Karpas-422 (cell line): ENCODE measurements around the gene GNG7. TPM values are rescaled to one million over a fixed set of nuclear protein-coding genes. Genes with fewer than 3 reads are reported as not detected.

Experiments used
- DNase-seq: peaks from one replicate; pipeline ENCODE4 v3.0.0-alpha.2; 2015
- H2AFZ ChIP-seq: fragments of 200-600 bp; sonication (generic); 2 replicates; pipeline ENCODE4 v1.6.1; 2014; ENCODE audit warnings: antibody characterized with exemption, low read length, mixed read lengths
- H3K27ac ChIP-seq: fragments of 200-600 bp; sonication (generic); 2 replicates; pipeline ENCODE4 v1.5.1; 2014; ENCODE audit warnings: mild to moderate bottlenecking, low read length, moderate library complexity
- H3K27me3 ChIP-seq: fragments of 200-600 bp; sonication (generic); 2 replicates; pipeline ENCODE4 v1.6.1; 2014; ENCODE audit warnings: low read length, mixed read lengths
- H3K36me3 ChIP-seq: fragments of 200-600 bp; sonication (generic); 2 replicates; pipeline ENCODE4 v1.6.1; 2014; ENCODE audit warnings: low read length, mixed read lengths; ENCODE audit not compliant: insufficient read depth
- H3K4me1 ChIP-seq: fragments of 200-600 bp; sonication (generic); 2 replicates; pipeline ENCODE4 v1.6.1; 2014; ENCODE audit warnings: mild to moderate bottlenecking, low read length, mixed read lengths
- H3K4me2 ChIP-seq: fragments of 200-600 bp; sonication (generic); 2 replicates; pipeline ENCODE4 v1.6.1; 2014; ENCODE audit warnings: low read length, low read depth, mild to moderate bottlenecking; ENCODE audit not compliant: poor library complexity, severe bottlenecking
- H3K4me3 ChIP-seq: fragments of 200-600 bp; sonication (generic); 2 replicates; pipeline ENCODE4 v1.5.1; 2014; ENCODE audit warnings: mild to moderate bottlenecking, antibody characterized with exemption, low read length, mixed read lengths
- H3K79me2 ChIP-seq: fragments of 200-600 bp; sonication (generic); 2 replicates; pipeline ENCODE4 v1.6.1; 2014; ENCODE audit warnings: mild to moderate bottlenecking, low read length, mixed read lengths
- H3K9ac ChIP-seq: fragments of 200-600 bp; sonication (generic); 2 replicates; pipeline ENCODE4 v1.6.0; 2014; ENCODE audit warnings: low read length
- H3K9me2 ChIP-seq: fragments of 200-600 bp; sonication (generic), shearing (Covaris generic); replicated peaks from 2 replicates; pipeline ENCODE4 v1.6.0; 2014; ENCODE audit warnings: mild to moderate bottlenecking, low read length, moderate library complexity; ENCODE audit not compliant: insufficient read depth
- H3K9me3 ChIP-seq: fragments of 300-700, 200-600 bp; sonication (generic); 2 replicates; pipeline ENCODE4 v1.6.1; 2014; ENCODE audit warnings: low read length, mixed read lengths
- H4K20me1 ChIP-seq: fragments of 200-600 bp; sonication (generic); 2 replicates; pipeline ENCODE4 v1.6.1; 2014; ENCODE audit warnings: mild to moderate bottlenecking, antibody characterized with exemption, low read length, low read depth; ENCODE audit not compliant: insufficient read depth
- total RNA-seq: library from RNA; depleted of rRNA; stranded (reverse); fragments of >200 nt; shearing (Covaris generic); gene quantifications from 2 replicates; pipeline ENCODE4 v1.2.3, GENCODE V29; 2014; ENCODE audit warnings: low replicate concordance

Gene GNG7
- total RNA-seq, 1 experiment from 2014 or later: 0.19 TPM

DNA sequence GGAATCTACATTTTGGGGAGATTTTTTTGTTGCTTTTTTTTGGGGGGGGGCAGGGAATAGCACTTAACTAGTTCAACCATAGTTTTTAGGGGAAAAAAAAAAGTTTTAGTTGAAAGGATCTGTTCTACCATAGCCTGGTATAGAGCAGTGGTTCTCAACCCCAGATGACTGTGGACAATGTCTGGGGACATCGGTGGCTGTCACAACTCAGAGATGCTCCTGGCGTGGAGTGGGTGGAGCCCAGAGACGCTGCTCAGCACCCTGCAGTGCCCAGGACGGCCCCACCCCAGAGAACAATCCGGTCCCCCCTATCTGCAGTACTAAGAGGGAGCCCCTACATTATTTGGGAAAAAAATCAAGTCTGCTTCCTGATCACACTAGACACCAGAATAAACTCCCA, 8.3 kb downstream of the GNG7 start:
- Histone ChIP-seq H3K9me2 (no peaks in the 10 kb centered on the region), H3K79me2 (no peaks in the 10 kb centered on the region), H3K4me3 (no peak overlapping the region), H3K4me1 (peaks cover 16% of the 10 kb centered on the region), H3K27ac (no peak overlapping the region), H3K36me3 (no peaks in the 10 kb centered on the region), H3K9ac (no peak overlapping the region), H4K20me1 (no peaks in the 10 kb centered on the region), H3K27me3 (no peaks in the 10 kb centered on the region), H2AFZ (no peak overlapping the region), H3K4me2 (no peak overlapping the region), H3K9me3 (no peaks in the 10 kb centered on the region)
- no peak for DNase-seq

DNA sequence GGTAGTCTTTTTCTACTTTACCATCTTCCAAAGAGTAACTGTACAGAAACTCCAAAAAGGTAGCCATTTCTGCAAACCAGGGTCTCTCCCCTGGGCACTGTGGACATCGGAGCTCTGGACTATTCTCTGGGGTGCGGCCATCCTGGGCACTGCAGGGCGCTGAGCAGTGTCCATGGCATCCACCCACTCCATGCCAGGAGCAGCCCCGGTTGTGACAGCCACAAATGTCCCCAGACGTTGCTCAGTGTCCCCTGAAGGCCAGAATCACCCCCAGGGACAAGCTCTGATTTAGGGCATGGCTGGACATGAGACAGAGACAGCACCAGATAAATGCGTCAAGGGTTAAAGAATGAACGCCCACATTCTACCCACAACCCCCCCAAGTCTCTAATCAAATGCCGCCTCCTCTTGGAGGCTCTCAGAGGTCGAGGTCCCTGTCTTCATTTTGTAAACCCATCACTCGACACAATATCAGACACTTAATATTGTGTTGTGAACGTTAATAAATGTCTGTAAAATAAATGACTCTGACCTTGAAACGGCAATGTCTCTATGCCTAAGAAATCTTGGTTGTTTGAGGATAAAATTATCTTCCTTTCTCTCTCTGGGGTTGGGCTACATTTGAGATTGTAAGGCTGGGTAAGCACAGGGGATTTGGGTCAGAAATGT, 8.9 kb downstream of the GNG7 start:
- H3K4me3 ChIP-seq: no peak overlapping the region
- H4K20me1 ChIP-seq: no peaks in the 10 kb centered on the region
- H3K9me3 ChIP-seq: no peaks in the 10 kb centered on the region
- DNase-seq: no peak
- H3K4me2 ChIP-seq: no peak overlapping the region
- H3K36me3 ChIP-seq: no peaks in the 10 kb centered on the region
- H3K9me2 ChIP-seq: no peaks in the 10 kb centered on the region
- no peak overlapping the region for H3K27ac ChIP-seq
- H3K27me3 ChIP-seq: no peaks in the 10 kb centered on the region
- H3K4me1 ChIP-seq: peaks cover 12% of the 10 kb centered on the region
- no peaks in the 10 kb centered on the region for H3K79me2 ChIP-seq
- no peak overlapping the region for H2AFZ ChIP-seq
- no peak overlapping the region for H3K9ac ChIP-seq

DNA sequence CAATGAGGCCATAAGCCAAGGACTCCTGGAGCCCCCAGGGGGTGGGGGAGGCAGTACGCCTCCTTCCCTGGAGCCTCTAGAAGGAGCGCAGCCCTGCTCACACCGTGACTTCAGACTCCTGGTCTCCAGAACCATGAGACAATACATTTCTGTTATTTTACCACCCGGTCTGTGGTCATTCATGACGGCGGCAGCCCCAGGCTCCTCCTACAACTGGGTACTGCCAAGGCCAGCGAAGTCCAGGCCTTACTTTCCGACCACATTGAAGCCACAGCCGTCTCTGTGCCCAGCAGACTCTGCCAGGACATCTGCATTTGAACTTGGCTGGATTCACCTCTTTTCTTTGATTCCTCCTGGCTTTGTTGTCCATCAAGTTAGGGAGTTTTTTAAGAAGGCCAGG, 10.5 kb downstream of the GNG7 start:
- H3K9me2 ChIP-seq: no peaks in the 10 kb centered on the region
- DNase-seq: no peak
- H3K27me3 ChIP-seq: no peaks in the 10 kb centered on the region
- no peaks in the 10 kb centered on the region for H4K20me1 ChIP-seq
- no peak overlapping the region for H3K4me3 ChIP-seq
- H3K9ac ChIP-seq: no peak overlapping the region
- no peak overlapping the region for H3K27ac ChIP-seq
- no peaks in the 10 kb centered on the region for H3K9me3 ChIP-seq
- no peak overlapping the region for H3K4me2 ChIP-seq
- no peaks in the 10 kb centered on the region for H3K36me3 ChIP-seq
- no peak overlapping the region for H2AFZ ChIP-seq
- H3K4me1 ChIP-seq: peaks cover 8% of the 10 kb centered on the region; the same call in 1 of the 2 replicates
- no peaks in the 10 kb centered on the region for H3K79me2 ChIP-seq

DNA sequence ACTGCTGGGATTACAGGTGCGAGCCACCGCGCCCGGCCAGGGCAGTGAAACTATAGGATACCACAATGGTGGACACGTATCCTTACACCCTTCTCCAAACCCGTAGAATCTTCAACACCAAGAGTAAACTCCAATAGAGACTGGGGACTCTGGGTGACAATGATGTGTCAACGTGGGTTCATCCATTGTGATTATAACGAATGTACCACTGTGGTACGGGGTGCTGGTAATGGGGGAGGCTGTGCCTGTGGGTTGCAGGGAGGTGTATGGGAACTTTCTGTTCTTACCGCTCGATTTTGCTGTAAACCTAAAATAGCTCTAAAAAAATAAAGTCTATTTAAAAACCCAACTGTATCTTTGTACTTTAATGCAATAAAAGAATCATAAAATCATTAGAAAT, 11.6 kb downstream of the GNG7 start:
- Histone ChIP-seq H3K4me3 (no peak overlapping the region), H3K4me1 (peaks cover 8% of the 10 kb centered on the region; the same call in 1 of the 2 replicates), H3K4me2 (no peak overlapping the region), H2AFZ (no peak overlapping the region), H3K27me3 (no peaks in the 10 kb centered on the region), H3K27ac (no peak overlapping the region), H3K9me2 (no peaks in the 10 kb centered on the region), H3K79me2 (no peaks in the 10 kb centered on the region), H3K9me3 (no peaks in the 10 kb centered on the region), H4K20me1 (no peaks in the 10 kb centered on the region), H3K36me3 (no peaks in the 10 kb centered on the region), H3K9ac (no peak overlapping the region)
- DNase-seq: no peak

DNA sequence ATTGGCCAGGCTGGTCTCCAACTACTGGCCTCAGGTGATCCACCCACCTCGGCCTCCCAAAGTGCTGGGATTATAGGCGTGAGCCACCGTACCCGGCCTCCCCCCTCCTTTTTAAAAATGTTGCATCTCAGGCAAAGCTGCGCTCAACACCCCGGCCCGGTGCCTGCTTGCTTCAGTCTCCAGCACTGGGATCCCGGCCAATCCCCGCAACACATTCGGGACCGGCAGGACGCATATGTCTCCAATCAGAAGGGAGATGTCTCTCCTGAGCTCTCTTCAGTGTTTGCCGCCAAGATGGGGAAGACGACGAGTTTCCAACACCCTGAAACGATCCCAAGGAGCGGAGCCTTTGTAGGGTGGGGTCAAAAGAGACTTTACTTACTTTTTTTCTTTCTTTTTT, 16.1 kb downstream of the GNG7 start:
- Histone ChIP-seq H2AFZ (no peak overlapping the region), H3K27me3 (no peaks in the 10 kb centered on the region), H3K9me2 (no peaks in the 10 kb centered on the region), H3K36me3 (no peaks in the 10 kb centered on the region), H3K79me2 (no peaks in the 10 kb centered on the region), H3K9ac (no peak overlapping the region), H4K20me1 (no peaks in the 10 kb centered on the region), H3K4me2 (no peak overlapping the region), H3K9me3 (no peaks in the 10 kb centered on the region), H3K4me3 (no peak overlapping the region), H3K4me1 (no peaks in the 10 kb centered on the region), H3K27ac (no peak overlapping the region)
- DNase-seq: no peak

DNA sequence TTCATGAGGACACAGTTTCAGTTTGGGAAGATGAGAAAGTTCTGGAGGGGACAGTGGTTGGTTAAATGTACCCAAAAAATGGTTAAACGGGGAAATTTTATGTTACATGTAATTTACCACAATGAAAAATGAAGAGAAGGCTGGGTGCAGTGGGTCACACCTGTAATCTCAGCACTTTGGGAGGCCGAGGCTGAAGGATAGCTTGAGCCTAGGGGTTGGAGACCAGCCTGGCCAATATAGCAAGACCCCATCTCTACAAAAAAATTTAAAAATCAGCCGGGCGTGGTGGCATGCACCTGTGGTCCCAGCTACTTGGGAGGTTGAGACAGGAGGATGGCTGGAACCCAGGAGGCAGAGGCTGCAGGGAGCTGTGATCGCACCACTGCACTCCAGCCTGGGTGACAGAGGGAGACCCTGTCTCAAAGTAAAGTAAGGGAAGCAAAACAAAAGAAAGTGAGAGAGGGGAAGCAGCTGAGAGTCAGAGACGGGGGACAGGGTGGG, 17.2 kb downstream of the GNG7 start:
- Histone ChIP-seq H3K9me2 (no peaks in the 10 kb centered on the region), H3K4me1 (peaks cover 7% of the 10 kb centered on the region), H4K20me1 (no peaks in the 10 kb centered on the region), H3K9me3 (no peaks in the 10 kb centered on the region), H3K27ac (no peak overlapping the region), H3K4me3 (no peak overlapping the region), H3K36me3 (no peaks in the 10 kb centered on the region), H3K9ac (no peak overlapping the region), H2AFZ (no peak overlapping the region), H3K4me2 (no peak overlapping the region), H3K79me2 (no peaks in the 10 kb centered on the region), H3K27me3 (no peaks in the 10 kb centered on the region)
- no peak for DNase-seq

DNA sequence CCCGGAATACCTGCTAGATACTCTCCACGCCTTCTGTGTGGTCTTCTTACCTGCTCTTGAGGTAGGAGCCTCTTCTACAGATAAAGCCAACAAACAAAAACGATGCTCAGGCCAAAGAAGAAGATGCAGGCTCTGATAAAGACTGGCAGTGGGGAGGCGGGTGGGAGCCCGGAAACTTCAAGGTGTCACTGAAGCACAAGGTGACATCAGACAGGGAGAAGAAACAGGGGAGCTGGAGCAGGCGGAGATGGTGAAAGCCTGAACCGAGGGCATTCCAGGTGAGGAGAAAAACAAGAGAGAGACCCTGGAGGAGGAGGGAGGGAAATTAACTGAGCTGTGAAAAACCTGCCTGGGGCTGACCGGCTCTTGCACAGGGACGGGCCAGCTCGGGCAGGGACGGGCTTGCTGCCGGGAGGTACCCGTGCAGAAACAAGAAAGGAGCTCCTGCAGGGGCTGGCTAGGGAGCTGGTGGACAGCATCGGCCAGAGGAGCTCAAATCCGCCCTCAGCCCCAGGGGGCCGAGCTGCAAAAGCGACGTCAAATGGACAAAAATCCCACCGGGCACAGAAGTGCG, 19.0 kb downstream of the GNG7 start:
- Histone ChIP-seq H4K20me1 (no peaks in the 10 kb centered on the region), H3K79me2 (no peaks in the 10 kb centered on the region), H3K27ac (no peak overlapping the region), H3K4me1 (peaks cover 7% of the 10 kb centered on the region), H3K4me3 (no peak overlapping the region), H3K4me2 (no peak overlapping the region), H3K9me3 (no peaks in the 10 kb centered on the region), H3K9me2 (no peaks in the 10 kb centered on the region), H2AFZ (no peak overlapping the region), H3K36me3 (no peaks in the 10 kb centered on the region), H3K27me3 (no peaks in the 10 kb centered on the region), H3K9ac (no peak overlapping the region)
- no peak for DNase-seq

DNA sequence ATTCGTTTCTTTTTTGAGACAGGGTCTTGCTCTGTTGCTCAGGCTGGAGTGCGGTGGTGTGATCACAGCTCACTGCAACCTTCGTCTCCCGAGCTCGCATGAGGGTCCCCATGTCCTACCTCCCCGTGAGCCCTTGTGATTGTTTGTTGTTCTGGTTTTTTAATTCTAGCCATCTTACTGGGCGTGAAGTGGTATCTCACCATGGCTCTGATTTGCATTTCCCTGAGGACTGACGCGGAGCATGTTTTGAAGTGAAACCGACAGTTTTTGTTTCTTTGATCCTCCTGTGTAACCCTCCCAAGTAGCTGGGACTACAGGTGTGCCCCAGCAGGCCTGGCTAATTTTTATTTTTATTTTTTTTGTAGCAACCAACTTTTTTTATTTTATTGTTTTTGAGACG, 21.7 kb downstream of the GNG7 start:
- Histone ChIP-seq H4K20me1 (no peaks in the 10 kb centered on the region), H3K4me1 (peaks cover 7% of the 10 kb centered on the region), H2AFZ (no peak overlapping the region), H3K9ac (no peak overlapping the region), H3K9me2 (no peaks in the 10 kb centered on the region), H3K27ac (no peak overlapping the region), H3K9me3 (no peaks in the 10 kb centered on the region), H3K79me2 (no peaks in the 10 kb centered on the region), H3K4me3 (0 out of 2 replicates have a peak overlapping the region, but pooled peaks have one; percentile 19), H3K36me3 (no peaks in the 10 kb centered on the region), H3K4me2 (peak overlapping the region; percentile 32), H3K27me3 (no peaks in the 10 kb centered on the region)
- peak; percentile 68 for DNase-seq
